G401.6 (cell line): ENCODE data around the gene DCT.

ENCODE experiments used
- FAIRE-seq: peaks from 2 replicates; lab custom pipeline; 2012; peaks lifted over from hg19 to GRCh38; lab: Jason Lieb, UNC

Gene DCT

GRCh38 chr13:94394723-94395122 lies 84.8 kb downstream of the DCT start:
- no peak for FAIRE-seq

DNA sequence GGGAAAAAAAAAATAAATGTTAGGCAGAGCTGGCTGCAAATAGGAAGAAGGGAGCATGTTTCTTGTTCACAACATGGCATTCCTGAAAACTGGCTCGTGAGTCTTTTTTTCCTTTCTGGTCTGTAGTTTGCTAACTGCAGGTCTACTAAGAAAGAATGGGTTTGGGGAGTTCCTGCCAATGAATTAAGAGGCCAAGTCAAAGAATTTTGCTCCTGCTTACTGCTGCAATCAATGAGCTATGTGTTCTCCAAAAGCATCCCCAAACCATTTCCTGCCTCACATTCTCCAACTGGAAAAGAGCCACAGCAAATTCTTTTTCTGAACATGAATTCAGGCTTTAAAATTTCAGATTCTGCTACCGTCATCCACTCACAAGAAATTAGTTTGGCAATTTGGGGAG lies 88.6 kb downstream of the DCT start:
- no peak for FAIRE-seq

DNA sequence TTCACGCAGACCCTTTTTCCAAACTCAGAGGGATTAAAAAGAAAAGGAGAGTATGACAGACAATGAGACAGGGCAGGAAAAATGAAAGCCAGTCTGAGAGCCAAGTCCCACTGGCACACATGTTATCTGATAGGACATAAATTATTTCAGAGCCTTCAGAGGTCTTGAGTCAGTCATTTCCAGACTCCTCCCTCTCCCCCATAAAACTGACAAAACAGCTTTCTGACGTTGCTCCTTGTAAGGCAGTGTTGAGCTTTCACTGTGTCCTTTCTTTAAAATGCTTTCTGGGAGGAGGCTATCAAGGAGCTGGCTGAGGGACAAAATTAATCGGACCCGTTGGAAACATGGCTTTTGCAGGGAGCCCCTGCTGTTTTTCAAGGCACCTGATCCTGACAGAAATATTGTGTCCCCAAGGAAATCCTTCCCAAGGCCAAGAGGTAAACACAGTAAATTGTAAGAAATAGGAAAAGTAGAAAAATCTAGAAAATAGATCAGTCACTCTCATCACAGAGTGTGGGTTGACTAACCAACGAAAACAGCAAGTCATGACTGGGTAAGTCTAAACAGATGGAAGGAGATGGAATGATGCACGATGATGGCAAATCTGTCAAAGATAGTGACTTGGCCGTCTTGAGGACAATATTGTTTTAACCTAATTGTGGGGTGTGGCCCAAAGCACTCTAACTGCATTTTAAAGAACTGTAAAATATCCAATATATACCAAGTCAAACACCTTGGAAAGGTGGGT lies 89.7 kb downstream of the DCT start:
- FAIRE-seq = no peak

- FAIRE-seq = no peak
Observed at GRCh38 chr13:94387047-94387446, 92.4 kb downstream of the DCT start.
